HG03039 (cell line): ENCODE results near the gene FRK.
"Not testable (repeated sequence)": the region's sequence is repeated elsewhere in the genome, so short reads cannot be mapped to it uniquely, and the experiment has no call there.

ENCODE experiments used
- ATAC-seq: cut with Tn5 transposase; IDR thresholded peaks from one replicate; pipeline ENCODE4 v1.9.1; 2021; ENCODE audit warnings: mild to moderate bottlenecking, moderate library complexity; ENCODE audit not compliant: unreplicated experiment

The FRK gene

DNA sequence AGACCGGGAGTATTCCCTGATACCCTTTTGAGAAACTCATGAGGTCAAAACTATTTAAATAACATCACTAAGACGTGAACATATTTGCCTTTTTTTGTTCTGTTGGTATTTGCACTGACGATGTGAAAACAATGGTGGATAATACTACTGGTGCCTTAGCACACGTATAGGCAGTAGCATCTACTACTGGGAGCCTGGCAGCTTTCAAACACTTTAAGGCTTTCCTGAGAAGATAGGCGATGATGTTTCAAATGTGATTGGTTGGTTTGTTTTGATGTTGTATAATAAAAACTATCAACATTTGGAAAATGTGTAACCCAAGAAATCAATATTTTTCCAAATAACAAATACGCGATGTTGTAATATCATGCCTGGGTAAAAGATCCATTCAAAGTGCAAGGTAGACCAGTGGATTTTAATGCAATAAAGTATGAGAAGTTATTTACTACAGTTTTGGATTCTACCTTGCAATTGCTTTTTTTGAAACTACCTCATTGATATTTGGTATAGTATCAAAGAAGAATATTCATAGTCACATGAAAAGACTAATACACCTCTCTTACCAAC is 166.2 kb downstream of the FRK start:
- no peak for ATAC-seq

DNA sequence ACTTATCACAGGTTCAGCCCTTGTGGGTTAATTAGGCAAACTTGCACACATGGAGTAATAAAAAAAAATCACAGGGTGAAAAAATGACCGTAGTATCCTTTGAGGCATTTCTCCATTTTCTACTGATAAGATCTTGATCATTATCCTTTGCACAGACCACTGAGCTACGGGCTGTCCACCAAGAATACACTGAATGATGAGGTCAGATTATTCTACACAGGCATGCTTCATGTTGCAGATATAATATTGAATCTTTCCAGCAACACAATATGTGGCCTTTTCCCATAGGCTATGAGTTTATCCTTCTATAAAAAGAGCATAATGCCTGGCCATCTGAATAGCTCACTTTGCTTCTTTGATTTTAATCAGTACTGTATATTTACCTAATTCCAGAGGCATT is 168.9 kb downstream of the FRK start:
- ATAC-seq = no peak

DNA sequence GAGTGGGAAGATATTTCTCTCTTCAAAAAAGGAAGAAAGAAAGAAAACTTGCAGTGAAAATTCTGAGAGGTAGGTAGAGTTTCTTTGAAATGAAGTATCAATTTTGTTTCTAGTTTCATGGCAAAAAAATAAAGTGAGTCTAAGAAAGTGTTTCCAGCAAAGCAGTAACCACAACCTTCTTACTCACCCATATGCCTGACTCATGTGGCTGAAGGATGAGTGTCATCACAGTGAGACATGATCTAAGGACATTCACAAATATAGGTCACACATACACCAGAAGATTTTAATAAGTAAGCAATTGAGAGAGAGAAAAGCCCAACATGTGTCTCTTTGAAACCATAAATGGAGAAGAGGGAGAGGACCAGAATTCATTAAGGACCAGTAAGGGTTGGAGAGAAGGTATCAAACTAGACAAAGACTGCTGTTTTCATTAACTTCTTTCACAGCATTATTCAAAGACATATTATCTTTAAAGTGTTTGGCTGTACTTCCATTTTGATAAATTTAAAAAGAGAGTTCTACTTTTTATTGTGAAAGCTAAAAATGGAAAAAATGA is 169.5 kb downstream of the FRK start:
- peak; percentile 98 for ATAC-seq

DNA sequence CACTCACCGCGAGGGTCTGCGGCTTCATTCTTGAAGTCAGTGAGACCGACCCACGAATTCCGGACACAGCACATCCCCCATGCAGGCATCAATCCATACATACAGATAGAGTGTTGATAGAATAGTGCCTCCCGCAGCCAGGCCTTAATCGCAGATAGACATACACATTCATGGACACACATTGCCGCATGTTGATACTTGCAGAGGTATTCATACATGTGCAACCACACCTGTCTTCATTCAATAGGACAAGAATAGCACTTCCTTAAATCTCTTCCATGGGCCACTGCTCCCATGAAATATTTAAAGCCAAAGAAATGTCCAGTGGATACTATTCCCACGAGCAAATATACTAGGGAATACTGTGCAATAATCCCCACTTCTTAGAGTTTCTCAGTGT is 170.5 kb downstream of the FRK start:
- ATAC-seq = no peak

DNA sequence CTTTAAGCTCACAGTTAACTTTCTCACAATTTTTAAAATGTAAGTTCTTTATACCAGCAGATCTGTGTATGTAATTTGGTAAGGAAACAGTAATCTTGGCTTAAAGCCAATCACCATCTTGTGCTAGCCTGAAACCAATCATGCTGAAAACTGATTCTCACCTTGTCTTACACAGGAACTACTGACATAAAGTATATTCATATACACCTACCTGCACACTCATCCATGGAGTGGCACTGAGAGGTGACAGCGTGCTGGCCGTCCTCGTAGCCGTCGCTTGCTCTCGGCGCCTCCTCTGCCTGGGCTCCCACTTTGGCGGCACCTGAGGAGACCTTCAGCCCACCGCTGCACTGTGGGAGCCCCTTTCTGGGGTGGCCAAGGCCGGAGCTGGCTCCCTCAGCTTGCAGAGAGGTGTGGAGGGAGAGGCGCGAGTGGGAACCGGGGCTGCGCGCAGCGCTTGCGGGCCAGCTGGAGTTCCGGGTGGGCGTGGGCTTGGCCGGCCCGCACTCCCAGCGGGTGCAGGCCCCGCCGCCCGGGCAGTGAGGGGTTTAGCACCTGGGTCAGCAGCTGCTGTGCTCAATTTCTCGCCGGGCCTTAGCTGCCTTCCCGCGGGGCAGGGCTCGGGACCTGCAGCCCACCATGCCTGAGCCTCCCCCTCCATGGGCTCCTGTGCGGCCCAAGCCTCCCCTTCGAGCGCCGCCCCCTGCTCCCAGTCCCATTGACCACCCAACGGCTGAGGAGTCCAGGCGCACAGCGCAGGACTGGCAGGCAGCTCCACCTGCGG is 171.8 kb downstream of the FRK start:
- not testable (repeated sequence) for ATAC-seq

DNA sequence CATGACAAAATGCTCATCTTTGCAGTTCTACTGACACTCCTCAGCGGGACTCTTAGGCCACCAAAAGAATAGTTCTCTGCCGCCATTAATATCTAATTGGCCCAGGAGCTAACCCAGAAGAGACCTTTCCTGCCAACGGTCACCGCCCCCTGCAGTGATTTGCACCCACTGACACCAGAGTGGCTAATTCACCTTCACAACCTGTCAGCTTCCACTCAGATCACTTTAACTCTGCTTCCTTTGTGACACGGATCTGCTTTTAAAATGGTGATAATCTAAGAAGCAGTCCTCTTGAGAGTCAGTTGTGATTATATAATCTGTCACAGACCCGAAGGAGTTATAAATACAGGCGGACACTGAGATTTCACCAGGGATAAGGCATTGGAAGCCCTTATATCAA is 172.8 kb downstream of the FRK start:
- no peak for ATAC-seq

DNA sequence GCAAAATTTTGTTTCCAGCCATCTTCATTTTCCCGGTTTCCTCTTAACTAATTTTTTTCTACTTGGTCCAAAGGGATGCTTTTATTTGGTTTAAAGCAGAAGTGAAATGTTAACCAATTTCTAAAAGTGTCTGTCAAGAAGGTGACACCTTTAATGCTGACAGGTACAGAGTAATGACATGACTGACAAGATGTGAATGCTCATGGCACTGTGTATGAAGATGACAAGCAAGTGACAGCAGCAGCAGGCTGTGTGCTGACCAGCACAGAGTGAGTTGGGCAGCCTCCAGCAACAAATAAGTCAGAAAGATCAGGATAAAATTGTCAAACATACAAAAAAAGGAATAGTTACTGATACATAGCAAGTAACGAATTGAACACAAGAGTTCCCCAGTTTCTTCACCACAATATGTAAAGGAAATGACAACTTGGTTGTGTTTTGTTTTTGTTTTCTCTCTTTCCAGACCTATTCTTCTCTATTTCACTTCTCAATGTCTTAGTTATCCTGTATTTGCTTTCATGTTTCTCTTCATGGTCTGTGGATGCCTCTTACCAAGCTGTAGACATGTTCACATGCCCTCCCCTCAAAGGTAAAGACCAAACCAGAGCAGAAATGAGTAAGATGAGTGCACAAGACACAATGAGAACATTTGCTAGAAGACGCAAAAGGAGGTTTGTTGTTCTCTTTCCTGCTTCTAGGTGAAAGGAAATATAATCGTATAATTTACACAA is 174.9 kb downstream of the FRK start:
- ATAC-seq = peak; percentile 53

DNA sequence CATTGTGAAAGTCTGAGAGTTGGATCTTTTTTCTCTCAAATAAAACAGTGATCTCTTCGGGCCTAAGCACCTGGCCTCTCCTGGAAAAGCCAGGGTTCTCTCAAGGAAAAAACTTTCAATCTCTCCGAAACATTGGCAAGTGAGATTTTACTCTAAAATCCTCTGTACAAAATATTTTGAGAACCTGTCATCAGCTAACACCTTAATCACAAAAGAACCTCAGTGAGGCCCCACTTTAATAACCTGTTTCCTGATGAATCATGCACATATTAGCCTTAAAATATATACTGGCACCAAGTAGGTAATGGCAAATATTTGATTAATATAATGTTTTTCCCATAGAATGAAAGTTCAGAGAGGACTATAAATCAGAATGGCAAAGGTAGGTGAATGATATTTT is 177.9 kb downstream of the FRK start:
- no peak for ATAC-seq

DNA sequence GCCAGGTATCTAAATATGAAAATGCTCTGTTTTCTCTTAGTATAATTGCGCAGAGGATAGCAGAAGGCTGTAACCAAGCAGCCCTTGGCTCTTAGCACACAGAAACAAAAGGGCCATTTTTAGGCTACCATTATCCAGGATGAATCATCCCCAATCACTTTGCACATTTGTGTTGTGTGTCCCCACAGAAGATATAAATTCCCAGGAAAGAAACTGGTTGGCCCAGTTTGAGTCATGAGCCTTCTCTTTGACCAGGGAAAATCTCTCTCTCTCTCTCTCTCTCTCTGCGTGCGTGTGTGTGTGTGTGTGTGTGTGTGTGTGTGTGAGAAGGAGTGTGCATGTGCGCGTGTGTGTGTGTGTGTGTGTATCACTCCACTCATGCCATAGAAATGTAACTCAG is 178.5 kb downstream of the FRK start:
- no peak for ATAC-seq
